AG08396 (cell line): ENCODE results near the gene POFUT1.

Source experiments
- DNase-seq: peaks from one replicate; pipeline ENCODE4 v3.0.0; 2012; ENCODE audit warnings: low spot score, mixed read lengths

POFUT1 gene

GRCh38 chr20:32278199-32278643, 70.5 kb downstream of the POFUT1 start:
- DNase-seq, result no peak

GRCh38 chr20:32281711-32282110, 74.0 kb downstream of the POFUT1 start:
- no peak for DNase-seq

GRCh38 chr20:32282461-32282860, 74.8 kb downstream of the POFUT1 start:
- DNase-seq, result no peak

GRCh38 chr20:32285082-32285620, 77.5 kb downstream of the POFUT1 start:
- DNase-seq, result no peak

GRCh38 chr20:32285621-32286371, 78.1 kb downstream of the POFUT1 start:
- no peak for DNase-seq

GRCh38 chr20:32287231-32287638, 79.6 kb downstream of the POFUT1 start:
- no peak for DNase-seq
